ENCODE results near the gene C1orf159. TPM values are rescaled to one million over a fixed set of nuclear protein-coding genes. Genes with fewer than 3 reads are reported as not detected.

The C1orf159 gene
- total RNA-seq, 1 donor, result 14.5 TPM

Other genes starting within 250 kb of the C1orf159 start
- 0.54 TPM for gene SAMD11, start 192.2 kb downstream of the C1orf159 start, total RNA-seq
- gene NOC2L, start 156.8 kb downstream of the C1orf159 start, total RNA-seq, result 68.1 TPM
- 3.0 TPM for gene KLHL17, start 155.5 kb downstream of the C1orf159 start, total RNA-seq
- gene PLEKHN1, start 149.6 kb downstream of the C1orf159 start, total RNA-seq, result 0.54 TPM
- gene PERM1, start 134.0 kb downstream of the C1orf159 start, total RNA-seq, result under 0.01 TPM
- gene HES4, start 116.0 kb downstream of the C1orf159 start, total RNA-seq, result 4.8 TPM
- 76.2 TPM for gene ISG15, start 102.6 kb downstream of the C1orf159 start, total RNA-seq
- 3.8 TPM for gene AGRN, start 96.0 kb downstream of the C1orf159 start, total RNA-seq
- not detected for gene RNF223, start 41.8 kb downstream of the C1orf159 start, total RNA-seq
- gene TTLL10, start 57.8 kb upstream of the C1orf159 start, total RNA-seq, result 4.3 TPM
- gene TNFRSF18, start 90.5 kb upstream of the C1orf159 start, total RNA-seq, result 4.3 TPM
- gene TNFRSF4, start 98.1 kb upstream of the C1orf159 start, total RNA-seq, result 4.3 TPM
- gene SDF4, start 115.9 kb upstream of the C1orf159 start, total RNA-seq, result 67.1 TPM
- gene B3GALT6, start 116.1 kb upstream of the C1orf159 start, total RNA-seq, result 38.5 TPM
- 0.27 TPM for gene C1QTNF12, start 130.6 kb upstream of the C1orf159 start, total RNA-seq
- gene UBE2J2, start 157.8 kb upstream of the C1orf159 start, total RNA-seq, result 51.4 TPM
- gene SCNN1D, start 164.3 kb upstream of the C1orf159 start, total RNA-seq, result 4.8 TPM
- gene ACAP3, start 191.8 kb upstream of the C1orf159 start, total RNA-seq, result 41.2 TPM
- gene PUSL1, start 192.5 kb upstream of the C1orf159 start, total RNA-seq, result 19.4 TPM
- 150 TPM for gene INTS11, start 208.6 kb upstream of the C1orf159 start, total RNA-seq
- gene CPTP, start 208.7 kb upstream of the C1orf159 start, total RNA-seq, result 26.7 TPM
- 0.54 TPM for gene TAS1R3, start 215.2 kb upstream of the C1orf159 start, total RNA-seq
- gene DVL1, start 233.3 kb upstream of the C1orf159 start, total RNA-seq, result 52.5 TPM
- not detected for gene MXRA8, start 242.5 kb upstream of the C1orf159 start, total RNA-seq

Measured in hematopoietic multipotent progenitor cell (in vitro differentiated cells).